SK-N-SH (cell line): Measurements from ENCODE around the gene NAV2. TPM values are rescaled to one million over a fixed set of nuclear protein-coding genes. Genes with fewer than 3 reads are reported as not detected.

Experiments
- CTCF ChIA-PET: fragments of 300-600, 350-600 bp; formaldehyde crosslinking; extraction: SDS; loops from one replicate; lab custom pipeline; 2021; lab: Yijun Ruan, JAX
- POLR2A ChIA-PET: fragments of 350-600 bp; sonication (Branson Sonifier 250); formaldehyde crosslinking; extraction: SDS; loops from one replicate; lab custom pipeline; 2020; ENCODE audit warnings: antibody characterized with exemption, inconsistent platforms; lab: Yijun Ruan, JAX
- DNase-seq: peaks from one replicate; pipeline ENCODE4 v3.0.0; 2012
- H2AFZ ChIP-seq: fragments of 200-600 bp; sonication (generic); 2 replicates; pipeline ENCODE4 v1.8.1; 2016; ENCODE audit warnings: antibody characterized with exemption, mild to moderate bottlenecking, low read depth
- H3F3A ChIP-seq: fragments of 200-600 bp; sonication (generic); replicated peaks from 2 replicates; pipeline ENCODE3; 2016; ENCODE audit warnings: antibody characterized with exemption, mild to moderate bottlenecking; ENCODE audit not compliant: insufficient read depth
- H3K27ac ChIP-seq, 2 experiments: fragments of 200-500 bp in 1 of 2; fragments of 200-600 bp in 1 of 2; sonication (Bioruptor generic) in 1 of 2; sonication (generic), shearing (Covaris generic) in 1 of 2; 2 replicates each; pipeline versions ENCODE4 v1.5.1 to v1.6.1; 2014 to 2016; ENCODE audit warnings: low read depth in 2 of 2, inconsistent platforms in 1 of 2, low read length in 1 of 2, mild to moderate bottlenecking in 1 of 2, mixed read lengths in 1 of 2
- H3K27me3 ChIP-seq: fragments of 200-600 bp; sonication (generic), shearing (Covaris generic); 2 replicates; pipeline ENCODE4 v1.6.1; 2016; ENCODE audit warnings: mixed run types; ENCODE audit not compliant: insufficient read depth
- H3K36me3 ChIP-seq, 2 experiments: fragments of 200-500 bp in 1 of 2; fragments of 200-600 bp in 1 of 2; sonication (Bioruptor generic) in 1 of 2; sonication (generic) in 1 of 2; replicated peaks in 1 of 2; 2 replicates each; pipeline versions ENCODE3 to v1.5.1; 2014 to 2016; ENCODE audit warnings: low read length in 1 of 2, mild to moderate bottlenecking in 1 of 2; ENCODE audit not compliant: insufficient read depth in 2 of 2, control insufficient read depth in 1 of 2
- H3K4me1 ChIP-seq, 2 experiments: fragments of 200-500 bp in 1 of 2; fragments of 200-600 bp in 1 of 2; sonication (Bioruptor generic) in 1 of 2; sonication (generic), shearing (Covaris generic) in 1 of 2; 2 replicates each; pipeline versions ENCODE4 v1.5.1 to v1.6.1; 2014 to 2016; ENCODE audit warnings: low read depth in 1 of 2, low read length in 1 of 2, mixed run types in 1 of 2; ENCODE audit not compliant: insufficient read depth in 2 of 2, control insufficient read depth in 1 of 2
- H3K4me2 ChIP-seq: fragments of 200-600 bp; sonication (generic), shearing (Covaris generic); 2 replicates; pipeline ENCODE4 v1.6.1; 2017; ENCODE audit warnings: mixed run types
- H3K4me3 ChIP-seq, 2 experiments: fragments of 200-500 bp in 1 of 2; fragments of 200-600 bp in 1 of 2; sonication (Bioruptor generic) in 1 of 2; sonication (generic), shearing (Covaris generic) in 1 of 2; 2 replicates each; pipeline versions ENCODE4 v1.5.1 to v1.8.1; 2014 to 2016; ENCODE audit warnings: low read depth in 2 of 2, inconsistent platforms in 1 of 2, low read length in 1 of 2, mild to moderate bottlenecking in 1 of 2, mixed read lengths in 1 of 2, moderate library complexity in 1 of 2
- H3K79me2 ChIP-seq: fragments of 200-600 bp; sonication (generic); 2 replicates; pipeline ENCODE4 v1.8.1; 2017; ENCODE audit warnings: mild to moderate bottlenecking; ENCODE audit not compliant: insufficient read depth
- H3K9ac ChIP-seq: fragments of 200-600 bp; sonication (generic); 2 replicates; pipeline ENCODE4 v1.6.1; 2017; ENCODE audit warnings: mixed run types
- H3K9me2 ChIP-seq: fragments of 200-600 bp; sonication (generic); 2 replicates; pipeline ENCODE4 v1.6.1; 2017; ENCODE audit warnings: mixed run types
- H3K9me3 ChIP-seq: fragments of 200-600 bp; sonication (generic); 2 replicates; pipeline ENCODE4 v1.6.1; 2017; ENCODE audit warnings: mixed run types, mild to moderate bottlenecking, moderate library complexity
- H4K20me1 ChIP-seq: fragments of 200-600 bp; sonication (generic); 2 replicates; pipeline ENCODE4 v1.6.1; 2017; ENCODE audit warnings: mild to moderate bottlenecking, mixed run types; ENCODE audit not compliant: insufficient read depth
- ELF1 ChIP-seq: IDR thresholded peaks from 2 replicates; pipeline ENCODE4 v1.4.0; 2012
- FOSL2 ChIP-seq: IDR thresholded peaks from 2 replicates; pipeline ENCODE4 v1.4.0; 2012; ENCODE audit warnings: low read depth, mild to moderate bottlenecking, moderate library complexity, borderline replicate concordance
- FOXJ3 ChIP-seq: sonication (generic); formaldehyde crosslinking; IDR thresholded peaks from 2 replicates; pipeline ENCODE4 v1.5.1; 2020; ENCODE audit warnings: mild to moderate bottlenecking, missing genetic modification reagents
- GABPA ChIP-seq: IDR thresholded peaks from 2 replicates; pipeline ENCODE4 v1.4.0; 2012; ENCODE audit warnings: low read depth, mild to moderate bottlenecking
- GATA2 ChIP-seq: sonication (generic); formaldehyde crosslinking; IDR thresholded peaks from 2 replicates; pipeline ENCODE4 v1.5.0; 2020; ENCODE audit warnings: mild to moderate bottlenecking, missing genetic modification reagents
- MAX ChIP-seq: IDR thresholded peaks from 2 replicates; pipeline ENCODE4 v1.4.0; 2012; ENCODE audit warnings: low read depth
- MEF2A ChIP-seq: IDR thresholded peaks from 2 replicates; pipeline ENCODE4 v1.4.0; 2012; ENCODE audit warnings: low read depth, borderline replicate concordance
- MXI1 ChIP-seq: IDR thresholded peaks from 2 replicates; pipeline ENCODE4 v1.6.1; 2012; ENCODE audit warnings: mild to moderate bottlenecking, low read depth, low read length, improper control_type of control experiment
- SMC3 ChIP-seq: IDR thresholded peaks from 2 replicates; pipeline ENCODE4 v1.6.1; 2012; ENCODE audit warnings: low read depth, low read length, improper control_type of control experiment
- TAF1 ChIP-seq: IDR thresholded peaks from 2 replicates; pipeline ENCODE4 v1.6.1; 2012; ENCODE audit warnings: low read depth, mild to moderate bottlenecking, low read length, moderate library complexity, borderline replicate concordance
- ZBTB33 ChIP-seq: IDR thresholded peaks from 2 replicates; pipeline ENCODE4 v1.4.0; 2012; ENCODE audit warnings: low read depth, borderline replicate concordance
- WGBS: methylation state at CpG from one replicate; pipeline ENCODE4 v1.1.6; 2017; ENCODE audit warnings: low lambda C conversion rate; 5-methylcytosine and 5-hydroxymethylcytosine counted together
- polyA plus RNA-seq, 3 experiments: library from polyadenylated mRNA; depleted of rRNA; stranded (reverse); fragments of >200 nt; gene quantifications; 2 replicates each; pipeline ENCODE4 v1.2.3, GENCODE V29; 2012

Gene NAV2
- polyA plus RNA-seq, 1 of the 3 experiments (the other 2 are of a cell fraction) = 26.2 TPM

- Histone ChIP-seq H3K27ac (no peak overlapping the region), H3K4me3 (no peak overlapping the region), H3K9me3 (no peaks in the 10 kb centered on the region), H3K9me2 (no peaks in the 10 kb centered on the region), H4K20me1 (peaks cover 90% of the 10 kb centered on the region), H3K27me3 (no peaks in the 10 kb centered on the region), H3K4me2 (no peak overlapping the region), H3K4me1 (peaks cover 0 to 27% of the 10 kb centered on the region in 2 experiments; a peak in 2 of 4 replicates), H3F3A (peaks cover 10% of the 10 kb centered on the region), H3K36me3 (peaks cover 45 to 60% of the 10 kb centered on the region in 2 experiments), H3K9ac (no peak overlapping the region), H3K79me2 (peaks cover 95% of the 10 kb centered on the region), H2AFZ (no peak overlapping the region)
- WGBS = 98% methylated on average over 3 of the region's 3 CpGs
- POLR2A ChIA-PET = no interaction called here
- DNase-seq = no peak
- TF ChIP-seq TAF1 (no peak), ZBTB33 (no peak), SMC3 (no peak), MEF2A (no peak), MAX (no peak), ELF1 (no peak), FOSL2 (no peak), FOXJ3 (no peak), MXI1 (no peak)
- CTCF ChIA-PET = interaction anchor here (1.2 kb wide), 1 partner anchor 182 kb away, joined by 9 read pairs; no protein-coding TSS in a partner anchor
Observed at GRCh38 chr11:19746086-19746485, 33.4 kb downstream of the NAV2 start.

DNA sequence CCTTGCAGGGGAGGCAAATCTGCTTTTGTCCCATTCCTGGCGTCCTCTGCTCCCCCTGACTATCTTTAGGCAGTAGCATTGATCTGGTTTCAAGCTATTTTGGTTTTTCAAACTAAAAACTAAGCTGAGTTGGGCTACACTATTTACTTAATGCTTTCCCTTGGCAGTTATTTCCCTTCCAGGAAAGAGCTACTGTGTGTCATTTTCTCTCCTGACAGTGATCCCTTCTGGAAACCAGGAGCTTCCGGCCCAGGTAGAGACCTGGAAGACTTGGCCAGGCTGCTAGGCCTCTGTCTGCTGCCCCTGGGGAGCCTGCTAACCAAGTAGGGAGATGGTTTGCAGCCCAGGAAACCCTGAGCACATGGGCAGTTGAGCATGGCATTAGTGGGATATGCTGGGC lies 35.0 kb downstream of the NAV2 start:
- no peaks in the 10 kb centered on the region for H3K9me2 ChIP-seq
- peaks cover 97% of the 10 kb centered on the region for H3K79me2 ChIP-seq
- no peak overlapping the region for H3K4me3 ChIP-seq
- no peak for DNase-seq
- H3K4me1 ChIP-seq = peaks cover 0 to 21% of the 10 kb centered on the region in 2 experiments; a peak in 2 of 4 replicates
- H3K9ac ChIP-seq = no peak overlapping the region
- no peak for TF ChIP-seq GATA2
- TF ChIP-seq GABPA = no peak
- WGBS = 92% methylated on average over 2 of the region's 2 CpGs
- H2AFZ ChIP-seq = no peak overlapping the region
- peaks cover 12% of the 10 kb centered on the region for H3F3A ChIP-seq
- no peaks in the 10 kb centered on the region for H3K27me3 ChIP-seq
- ChIA-PET CTCF (interaction anchor here (0.6 to 3.8 kb wide), 5 partner anchors 35 to 193 kb away, joined by 3 to 13 read pairs (median 4); partner anchors contain the start of gene NAV2), POLR2A (no interaction called here)
- no peak overlapping the region for H3K4me2 ChIP-seq
- no peaks in the 10 kb centered on the region for H3K9me3 ChIP-seq
- peaks cover 59 to 74% of the 10 kb centered on the region in 2 experiments for H3K36me3 ChIP-seq
- peaks cover 92% of the 10 kb centered on the region for H4K20me1 ChIP-seq
- H3K27ac ChIP-seq = no peak overlapping the region; a peak in 1 of 4 replicates
